ENCODE results near the gene PLCH1.

The PLCH1 gene

DNA sequence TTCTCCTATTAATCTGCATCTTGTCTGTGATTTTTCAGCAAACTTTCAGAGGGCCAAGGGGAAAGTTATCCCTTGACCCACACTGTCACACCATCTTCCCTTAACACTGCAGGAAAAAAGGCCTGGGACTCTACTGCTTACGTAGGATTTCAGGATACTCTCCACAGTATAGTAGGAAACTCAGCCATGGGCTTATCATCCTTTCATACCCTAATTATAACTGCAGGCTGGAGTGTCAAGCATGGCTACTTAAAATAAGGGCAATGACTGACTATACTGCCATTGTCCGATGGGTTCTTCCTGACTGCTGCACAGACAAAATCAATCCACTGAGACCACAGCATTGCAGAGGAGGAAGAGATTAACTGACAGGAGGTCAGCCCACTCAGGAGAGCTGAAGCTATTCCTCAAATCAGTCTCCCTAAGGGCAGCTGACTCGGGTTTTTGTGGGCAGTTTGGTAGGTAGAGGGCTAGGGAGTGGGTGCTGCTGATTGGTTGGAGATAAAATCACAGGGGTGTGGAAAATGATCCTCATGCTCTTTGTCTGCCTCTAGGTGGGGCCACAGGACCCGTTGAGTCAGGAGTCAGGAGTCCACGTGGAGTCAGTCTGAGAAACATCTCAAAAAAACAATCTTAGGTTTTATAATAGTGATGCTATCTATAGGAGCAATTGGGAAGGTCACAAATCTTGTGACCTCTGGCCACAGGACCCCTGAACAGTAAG is 333.2 kb downstream of the PLCH1 start:
- no peak overlapping the region for H3K27ac ChIP-seq (replicated peaks)
- H3K27me3 ChIP-seq (ENCODE audit: insufficient read depth, poor library complexity, severe bottlenecking): no peaks in the 10 kb centered on the region
- TF ChIP-seq, protein P1, sequence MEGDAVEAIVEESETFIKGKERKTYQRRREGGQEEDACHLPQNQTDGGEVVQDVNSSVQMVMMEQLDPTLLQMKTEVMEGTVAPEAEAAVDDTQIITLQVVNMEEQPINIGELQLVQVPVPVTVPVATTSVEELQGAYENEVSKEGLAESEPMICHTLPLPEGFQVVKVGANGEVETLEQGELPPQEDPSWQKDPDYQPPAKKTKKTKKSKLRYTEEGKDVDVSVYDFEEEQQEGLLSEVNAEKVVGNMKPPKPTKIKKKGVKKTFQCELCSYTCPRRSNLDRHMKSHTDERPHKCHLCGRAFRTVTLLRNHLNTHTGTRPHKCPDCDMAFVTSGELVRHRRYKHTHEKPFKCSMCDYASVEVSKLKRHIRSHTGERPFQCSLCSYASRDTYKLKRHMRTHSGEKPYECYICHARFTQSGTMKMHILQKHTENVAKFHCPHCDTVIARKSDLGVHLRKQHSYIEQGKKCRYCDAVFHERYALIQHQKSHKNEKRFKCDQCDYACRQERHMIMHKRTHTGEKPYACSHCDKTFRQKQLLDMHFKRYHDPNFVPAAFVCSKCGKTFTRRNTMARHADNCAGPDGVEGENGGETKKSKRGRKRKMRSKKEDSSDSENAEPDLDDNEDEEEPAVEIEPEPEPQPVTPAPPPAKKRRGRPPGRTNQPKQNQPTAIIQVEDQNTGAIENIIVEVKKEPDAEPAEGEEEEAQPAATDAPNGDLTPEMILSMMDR (IDR thresholded peaks at IDR 0.05; ENCODE audit: insufficient read depth, low read length): no peak
- no peak for TF ChIP-seq SPI1 (IDR thresholded peaks at IDR 0.05; ENCODE audit: borderline replicate concordance, low read depth)
- no peak for TF ChIP-seq POLR2AphosphoS5 (IDR thresholded peaks at IDR 0.05; ENCODE audit: low read depth)
- TF ChIP-seq, protein P2, sequence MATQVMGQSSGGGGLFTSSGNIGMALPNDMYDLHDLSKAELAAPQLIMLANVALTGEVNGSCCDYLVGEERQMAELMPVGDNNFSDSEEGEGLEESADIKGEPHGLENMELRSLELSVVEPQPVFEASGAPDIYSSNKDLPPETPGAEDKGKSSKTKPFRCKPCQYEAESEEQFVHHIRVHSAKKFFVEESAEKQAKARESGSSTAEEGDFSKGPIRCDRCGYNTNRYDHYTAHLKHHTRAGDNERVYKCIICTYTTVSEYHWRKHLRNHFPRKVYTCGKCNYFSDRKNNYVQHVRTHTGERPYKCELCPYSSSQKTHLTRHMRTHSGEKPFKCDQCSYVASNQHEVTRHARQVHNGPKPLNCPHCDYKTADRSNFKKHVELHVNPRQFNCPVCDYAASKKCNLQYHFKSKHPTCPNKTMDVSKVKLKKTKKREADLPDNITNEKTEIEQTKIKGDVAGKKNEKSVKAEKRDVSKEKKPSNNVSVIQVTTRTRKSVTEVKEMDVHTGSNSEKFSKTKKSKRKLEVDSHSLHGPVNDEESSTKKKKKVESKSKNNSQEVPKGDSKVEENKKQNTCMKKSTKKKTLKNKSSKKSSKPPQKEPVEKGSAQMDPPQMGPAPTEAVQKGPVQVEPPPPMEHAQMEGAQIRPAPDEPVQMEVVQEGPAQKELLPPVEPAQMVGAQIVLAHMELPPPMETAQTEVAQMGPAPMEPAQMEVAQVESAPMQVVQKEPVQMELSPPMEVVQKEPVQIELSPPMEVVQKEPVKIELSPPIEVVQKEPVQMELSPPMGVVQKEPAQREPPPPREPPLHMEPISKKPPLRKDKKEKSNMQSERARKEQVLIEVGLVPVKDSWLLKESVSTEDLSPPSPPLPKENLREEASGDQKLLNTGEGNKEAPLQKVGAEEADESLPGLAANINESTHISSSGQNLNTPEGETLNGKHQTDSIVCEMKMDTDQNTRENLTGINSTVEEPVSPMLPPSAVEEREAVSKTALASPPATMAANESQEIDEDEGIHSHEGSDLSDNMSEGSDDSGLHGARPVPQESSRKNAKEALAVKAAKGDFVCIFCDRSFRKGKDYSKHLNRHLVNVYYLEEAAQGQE (IDR thresholded peaks at IDR 0.05; ENCODE audit: insufficient replicate concordance, low read depth): no peak
- no peak for DNase-seq (ENCODE audit: low read depth in 1 of 2, low spot score in 1 of 2)
- no peak overlapping the region for H3K4me3 ChIP-seq (replicated peaks; ENCODE audit: insufficient read depth, low read length)

DNA sequence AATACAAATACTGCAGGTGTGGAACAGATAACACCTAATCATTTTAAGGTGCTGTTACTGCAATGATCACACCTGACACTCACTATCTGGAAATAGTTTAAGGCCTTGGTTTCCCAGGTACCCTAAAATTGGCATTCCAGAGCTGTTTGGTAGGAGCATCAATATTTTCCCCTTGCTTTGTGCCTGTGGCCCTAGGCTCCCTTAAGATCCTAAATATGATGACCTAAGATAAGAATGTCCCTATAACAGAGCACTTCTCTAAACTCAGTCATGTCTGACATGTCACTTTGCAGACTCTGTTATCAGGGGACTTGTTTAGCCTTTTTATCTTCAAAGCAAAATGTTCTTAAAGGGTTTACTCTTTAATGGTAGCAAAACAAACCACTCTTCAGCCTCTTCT is 335.5 kb downstream of the PLCH1 start:
- H3K27ac ChIP-seq (replicated peaks): no peak overlapping the region
- H3K27me3 ChIP-seq (ENCODE audit: insufficient read depth, poor library complexity, severe bottlenecking): no peaks in the 10 kb centered on the region
- TF ChIP-seq SPI1 (IDR thresholded peaks at IDR 0.05; ENCODE audit: borderline replicate concordance, low read depth) (no peak), POLR2AphosphoS5 (IDR thresholded peaks at IDR 0.05; ENCODE audit: low read depth) (no peak), GABPA (IDR thresholded peaks at IDR 0.05; ENCODE audit: low read depth) (no peak)
- TF ChIP-seq, protein P2 (IDR thresholded peaks at IDR 0.05; ENCODE audit: insufficient replicate concordance, low read depth): no peak
- TF ChIP-seq, protein P1 (IDR thresholded peaks at IDR 0.05; ENCODE audit: insufficient read depth, low read length): no peak
- DNase-seq (ENCODE audit: low read depth in 1 of 2, low spot score in 1 of 2): no peak
- no peak overlapping the region for H3K4me3 ChIP-seq (replicated peaks; ENCODE audit: insufficient read depth, low read length)

DNA sequence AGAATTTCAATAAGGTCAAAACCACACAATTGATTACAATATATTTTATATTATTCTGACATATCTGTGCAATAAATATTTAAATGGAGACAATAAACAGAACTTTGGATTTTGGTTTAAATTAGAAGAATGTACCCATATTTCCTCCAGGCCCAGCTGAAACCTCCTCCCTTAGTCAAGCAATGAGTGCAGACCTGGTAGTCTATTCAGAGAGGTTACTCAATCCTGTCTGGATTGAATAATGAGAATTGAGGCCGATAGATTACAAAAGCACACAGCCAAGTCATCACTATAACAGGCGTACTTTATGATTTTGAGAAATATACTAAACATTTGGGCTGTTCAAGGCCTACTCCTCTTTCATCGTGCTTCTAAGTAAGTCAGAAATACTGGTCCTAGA is 336.9 kb downstream of the PLCH1 start:
- Histone ChIP-seq H3K27ac (replicated peaks) (no peak overlapping the region), H3K27me3 (ENCODE audit: insufficient read depth, poor library complexity, severe bottlenecking) (no peaks in the 10 kb centered on the region), H3K4me3 (replicated peaks; ENCODE audit: insufficient read depth, low read length) (no peak overlapping the region)
- TF ChIP-seq, protein P1 (IDR thresholded peaks at IDR 0.05; ENCODE audit: insufficient read depth, low read length): no peak
- TF ChIP-seq GABPA (IDR thresholded peaks at IDR 0.05; ENCODE audit: low read depth): no peak
- no peak for TF ChIP-seq SPI1 (IDR thresholded peaks at IDR 0.05; ENCODE audit: borderline replicate concordance, low read depth)
- no peak for TF ChIP-seq POLR2AphosphoS5 (IDR thresholded peaks at IDR 0.05; ENCODE audit: low read depth)
- TF ChIP-seq, protein P2 (IDR thresholded peaks at IDR 0.05; ENCODE audit: insufficient replicate concordance, low read depth): no peak
- no peak for DNase-seq (ENCODE audit: low read depth in 1 of 2, low spot score in 1 of 2)

Measured in HL-60 (cell line).